ENCODE results near the gene POU2AF3.
"Not testable (repeated sequence)": the region's sequence is repeated elsewhere in the genome, so short reads cannot be mapped to it uniquely, and the experiment has no call there.

The POU2AF3 gene, protein sequence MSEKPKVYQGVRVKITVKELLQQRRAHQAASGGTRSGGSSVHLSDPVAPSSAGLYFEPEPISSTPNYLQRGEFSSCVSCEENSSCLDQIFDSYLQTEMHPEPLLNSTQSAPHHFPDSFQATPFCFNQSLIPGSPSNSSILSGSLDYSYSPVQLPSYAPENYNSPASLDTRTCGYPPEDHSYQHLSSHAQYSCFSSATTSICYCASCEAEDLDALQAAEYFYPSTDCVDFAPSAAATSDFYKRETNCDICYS

GRCh38 chr11:111298413-111299100 is at the start of gene POU2AF3:
POU2AF3 (plus strand) TSS chr11:111298546; CDS start chr11:111298582, 36 bp downstream.
- DNase-seq = no peak

DNA sequence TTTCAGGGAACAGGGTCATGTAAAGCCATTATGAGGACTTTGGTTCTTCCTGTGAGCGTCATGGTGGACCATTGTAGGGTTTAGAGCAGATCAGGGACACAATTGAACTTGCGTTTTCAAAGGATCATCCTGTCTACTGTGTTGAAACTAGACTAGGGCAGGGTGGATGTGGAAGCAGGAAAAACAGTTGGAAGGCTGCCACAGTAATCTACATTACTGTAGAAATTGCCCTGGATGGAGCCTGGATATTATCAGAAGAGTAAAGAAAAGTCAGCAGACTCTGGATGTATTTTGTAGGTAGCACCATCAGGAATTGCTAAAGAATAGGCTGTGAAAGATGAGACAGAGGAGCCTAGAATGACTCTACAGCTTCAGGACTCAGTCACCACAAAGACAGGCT is 47.4 kb upstream of the POU2AF3 start:
- DNase-seq = no peak

DNA sequence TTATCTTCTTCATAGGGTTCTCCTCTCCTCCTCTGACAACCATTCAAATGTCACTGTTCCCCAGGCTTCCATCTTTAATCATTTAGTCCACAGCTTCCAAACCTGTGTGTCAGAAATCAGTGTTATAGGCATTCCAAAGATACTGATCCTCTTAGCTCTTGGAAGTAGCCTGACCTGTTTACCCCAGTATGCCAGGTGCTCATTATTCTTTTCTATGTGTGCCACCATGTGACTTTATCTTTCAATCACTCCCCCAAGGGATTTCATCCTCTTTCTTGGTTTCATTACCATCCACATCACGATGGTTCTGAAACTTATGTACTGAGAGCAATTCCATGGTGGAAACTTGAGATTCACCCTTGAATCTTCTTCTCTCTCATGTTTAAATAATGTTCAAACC is 45.2 kb upstream of the POU2AF3 start:
- no peak for DNase-seq

DNA sequence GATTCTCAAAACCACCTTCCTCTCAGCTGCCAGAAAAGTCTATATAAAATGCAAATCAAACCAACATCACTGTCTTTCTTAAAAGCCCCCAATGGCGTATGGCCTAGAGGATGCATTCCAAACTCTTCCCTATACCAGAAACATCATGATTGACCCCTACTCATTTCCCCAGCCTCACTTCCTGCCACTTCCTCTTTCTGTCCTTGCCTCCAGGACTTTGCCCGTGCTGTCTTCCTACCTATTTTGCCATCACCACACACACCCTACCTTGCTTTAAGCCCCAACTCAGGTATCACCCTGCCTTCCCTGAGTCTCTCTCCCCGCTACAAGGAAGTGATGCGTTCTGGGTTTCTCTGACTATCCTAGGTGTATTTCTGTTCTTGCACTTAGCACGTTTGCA is 44.7 kb upstream of the POU2AF3 start:
- no peak for DNase-seq

GRCh38 chr11:111258046-111258445 is 40.3 kb upstream of the POU2AF3 start:
- no peak for DNase-seq

- no peak for DNase-seq
These were observed 38.5 kb upstream of the POU2AF3 start for GRCh38 chr11:111259896-111260295.

DNA sequence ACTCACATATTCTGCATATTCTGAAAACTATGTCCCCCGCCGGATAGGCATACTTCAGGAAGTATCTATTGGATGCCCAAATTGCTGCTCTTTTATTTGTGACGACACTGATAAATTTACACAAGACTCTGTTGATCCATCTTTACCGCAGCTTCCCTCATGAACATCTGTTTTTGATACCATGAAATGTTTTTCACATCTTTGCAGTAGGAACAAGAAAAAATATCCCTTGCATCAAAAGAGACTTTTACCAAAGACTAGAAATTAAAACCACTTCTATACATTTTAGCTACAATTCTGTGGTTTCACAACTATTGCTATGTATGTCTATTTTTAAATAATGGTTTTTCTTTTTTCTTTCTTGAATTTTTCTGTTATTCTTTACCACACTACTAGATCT is 37.5 kb upstream of the POU2AF3 start:
- DNase-seq = no peak

- DNase-seq = no peak
These were observed 33.7 kb upstream of the POU2AF3 start for GRCh38 chr11:111264646-111265045.

DNA sequence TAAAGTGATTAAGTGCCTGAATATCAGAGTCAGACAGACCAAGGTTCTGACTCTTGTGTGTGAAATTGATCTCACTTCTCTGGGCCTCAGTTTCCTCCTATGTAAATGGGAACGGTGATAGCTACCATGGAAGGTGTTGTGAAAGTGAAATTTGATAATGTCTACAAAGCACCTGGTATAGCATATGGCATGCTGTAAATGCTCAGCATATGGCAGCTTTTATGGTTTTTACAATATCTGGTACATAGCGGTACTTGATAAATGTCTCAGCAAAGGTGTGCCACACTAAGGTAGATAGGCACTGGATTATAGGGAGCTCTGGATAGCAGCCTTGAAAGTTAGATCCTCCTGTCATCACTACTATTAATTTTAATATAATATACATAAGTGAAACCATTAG is 32.9 kb upstream of the POU2AF3 start:
- DNase-seq = no peak

DNA sequence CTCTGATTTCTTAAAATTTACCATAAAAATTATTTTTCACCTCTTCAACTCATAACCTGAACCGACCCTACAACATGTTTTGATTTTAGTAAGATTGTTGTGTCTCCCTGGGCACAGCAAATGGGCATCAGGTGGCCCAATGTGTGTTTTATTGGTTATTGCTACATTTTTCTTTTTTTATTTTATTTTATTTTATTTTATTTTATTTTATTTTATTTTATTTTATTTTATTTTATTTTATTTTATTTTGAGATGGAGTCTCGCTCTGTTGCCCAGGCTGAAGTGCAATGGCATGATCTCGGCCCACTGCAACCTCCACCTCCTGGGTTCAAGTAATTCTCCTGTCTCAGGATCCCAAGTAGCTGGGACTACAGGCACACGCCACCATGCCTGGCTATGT is 30.0 kb upstream of the POU2AF3 start:
- DNase-seq = not testable (repeated sequence)

DNA sequence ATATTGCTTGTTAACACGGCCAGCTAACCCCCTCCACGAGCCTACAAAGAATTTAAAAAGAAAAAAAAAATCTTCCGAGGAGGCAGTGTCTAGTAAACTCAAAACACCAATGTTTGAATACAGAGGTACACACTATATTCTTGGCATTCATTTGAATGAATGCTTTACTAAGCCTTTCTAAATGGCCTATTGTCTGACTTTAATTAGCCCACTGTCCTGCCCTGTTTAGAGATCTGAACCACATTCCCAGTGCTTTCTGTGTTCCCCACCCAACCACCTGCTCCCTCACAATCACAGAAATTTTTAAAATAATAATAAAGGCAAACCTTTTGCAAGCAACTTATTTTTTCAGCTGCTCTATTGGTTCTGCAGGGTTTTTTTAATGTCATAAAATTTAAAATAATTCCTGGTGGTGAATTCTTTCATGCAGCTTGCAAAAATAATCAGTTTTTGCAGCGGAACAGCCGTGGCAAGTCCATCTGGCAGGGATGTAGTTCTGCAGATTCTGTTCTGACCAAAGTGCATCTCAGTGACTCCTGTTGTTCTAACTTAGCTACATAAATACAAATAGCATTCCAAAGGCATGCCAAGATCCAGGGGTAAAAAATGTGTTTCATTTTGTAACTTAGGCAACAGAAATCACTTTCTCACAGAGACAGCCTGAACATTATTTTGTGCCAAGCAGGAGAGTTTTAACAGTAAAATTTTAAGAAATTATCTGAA is 29.0 kb upstream of the POU2AF3 start:
- no peak for DNase-seq

DNA sequence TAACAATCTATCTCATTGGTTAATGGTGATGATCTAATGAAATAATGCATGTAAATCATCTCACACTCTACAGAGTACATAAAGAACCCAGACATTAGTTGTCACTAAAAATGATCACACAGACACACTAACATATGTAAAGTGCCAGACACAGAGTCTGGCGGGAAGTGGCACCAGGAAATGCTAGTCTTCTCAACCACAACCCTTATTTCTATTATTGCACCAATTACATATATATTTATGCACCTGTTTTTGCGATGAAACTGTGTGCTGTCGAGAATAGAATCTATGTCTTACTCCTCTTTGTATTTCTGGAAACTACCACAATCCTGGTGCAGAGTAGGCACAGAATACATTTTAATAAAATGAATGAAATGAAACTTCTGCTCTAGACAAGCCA is 25.9 kb upstream of the POU2AF3 start:
- no peak for DNase-seq

DNA sequence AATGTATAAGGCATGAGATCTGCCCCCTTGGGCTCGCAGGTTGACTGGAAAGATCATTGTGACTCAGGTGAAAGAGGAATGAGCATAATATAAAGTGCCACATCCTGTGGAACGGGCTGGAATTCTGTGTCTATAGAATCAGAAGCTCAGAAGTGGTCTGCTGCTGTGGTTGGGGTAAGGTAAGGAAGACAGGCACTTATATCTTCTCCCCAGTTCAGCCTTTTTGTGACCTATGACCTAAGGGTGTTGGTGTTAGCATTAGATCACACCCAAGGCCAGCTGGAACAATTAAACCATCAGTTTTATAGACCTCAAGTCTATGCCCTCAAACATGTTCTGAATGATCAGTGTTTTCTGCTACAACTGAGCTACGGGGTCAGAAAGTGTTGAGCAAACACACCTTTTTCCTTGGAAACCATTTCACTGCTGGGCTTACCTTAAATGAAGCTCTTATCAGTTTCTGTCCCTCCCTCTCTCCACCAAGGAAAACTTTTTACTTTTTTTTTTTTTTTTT is 15.7 kb upstream of the POU2AF3 start:
- DNase-seq = no peak

GRCh38 chr11:111283945-111284481 is 14.3 kb upstream of the POU2AF3 start:
- DNase-seq = no peak

- DNase-seq = no peak
These were observed 12.9 kb upstream of the POU2AF3 start for GRCh38 chr11:111285189-111286091.

- no peak for DNase-seq
These were observed 6.6 kb upstream of the POU2AF3 start for GRCh38 chr11:111291764-111292163.

DNA sequence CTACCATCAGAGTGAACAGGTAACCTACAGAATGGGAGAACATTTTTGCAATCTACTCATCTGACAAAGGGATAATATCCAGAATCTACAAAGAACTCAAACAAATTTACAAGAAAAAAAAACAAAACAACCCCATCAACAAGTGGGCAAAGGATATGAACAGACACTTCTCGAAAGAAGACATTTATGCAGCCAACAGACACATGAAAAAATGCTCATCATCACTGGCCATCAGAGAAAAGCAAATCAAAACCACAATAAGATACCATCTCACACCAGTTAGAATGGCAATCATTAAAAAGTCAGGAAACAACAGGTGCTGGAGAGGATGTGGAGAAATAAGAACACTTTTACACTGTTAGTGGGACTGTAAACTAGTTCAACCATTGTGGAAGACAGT is 5.9 kb upstream of the POU2AF3 start:
- not testable (repeated sequence) for DNase-seq

DNA sequence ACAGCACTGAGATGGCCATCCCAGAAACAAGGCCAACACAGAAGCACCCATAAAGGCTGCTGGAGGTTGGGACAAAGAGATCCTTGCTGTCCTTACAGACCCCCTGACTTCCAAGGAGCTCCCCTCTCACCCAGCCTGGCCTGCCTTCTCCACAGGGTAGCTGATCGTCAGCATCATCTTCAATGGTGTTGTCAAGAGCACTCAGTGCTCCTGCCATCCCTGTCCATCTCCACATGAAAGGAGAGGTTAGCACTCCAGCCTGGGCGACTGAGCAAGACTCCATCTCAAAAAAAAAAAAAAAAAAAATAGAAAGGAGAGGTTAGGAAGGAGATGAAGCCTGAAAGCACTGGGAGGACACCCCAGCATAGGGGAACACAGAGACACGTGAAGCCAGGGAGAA is 2.1 kb upstream of the POU2AF3 start:
- no peak for DNase-seq

GRCh38 chr11:111297696-111298095 is 650 bp upstream of the POU2AF3 start:
- DNase-seq = no peak

DNA sequence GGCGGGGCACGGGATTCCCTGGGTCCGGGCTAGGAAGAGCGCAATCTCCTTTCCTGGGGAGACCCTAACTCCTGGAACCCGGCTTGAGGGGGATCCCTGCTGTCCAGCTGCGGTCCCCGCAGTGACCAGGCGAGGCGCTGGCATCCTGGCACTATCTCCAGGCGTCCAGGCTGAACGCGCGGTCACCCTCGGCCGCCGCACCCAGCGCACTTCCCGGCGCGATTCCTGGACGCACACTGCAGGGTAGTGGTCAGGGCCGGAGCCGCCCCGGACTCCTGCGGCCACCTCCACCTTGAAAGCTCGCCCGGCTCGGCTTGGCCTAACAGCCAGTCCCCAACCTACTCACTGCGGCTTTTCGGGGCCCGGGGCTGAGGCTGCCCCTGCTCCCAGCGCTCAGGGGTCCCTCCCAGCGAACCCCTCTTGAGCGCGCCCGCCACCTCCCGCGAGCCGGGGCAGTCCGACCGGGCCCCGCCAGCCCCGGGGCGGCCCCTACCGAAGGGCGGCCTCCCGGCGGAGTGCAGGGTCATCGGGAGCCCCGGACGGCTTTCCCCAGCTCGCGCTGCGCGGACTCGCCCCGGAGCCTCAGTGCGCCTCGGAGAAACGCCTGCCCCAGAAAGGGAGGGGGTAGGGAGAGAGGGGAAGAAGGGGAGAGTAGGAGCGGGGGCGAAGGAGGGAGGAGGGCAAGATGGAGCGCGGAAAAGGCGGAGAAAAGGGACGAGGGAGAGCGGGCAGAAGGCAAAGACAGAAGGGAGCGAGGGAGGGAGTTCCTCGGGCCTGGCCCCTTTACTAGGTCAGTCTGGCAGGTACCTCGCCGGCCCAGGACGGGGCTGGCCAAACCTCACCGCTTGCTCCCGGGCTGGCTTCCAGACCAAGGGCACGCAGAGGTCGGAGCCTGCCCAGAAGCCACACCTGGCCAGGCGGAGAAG is 1.0 kb downstream of the POU2AF3 start:
- peak; percentile 29 for DNase-seq

- DNase-seq = no peak
These were observed 2.2 kb downstream of the POU2AF3 start for GRCh38 chr11:111300569-111300968.

Measured in NCI-H2029 (cell line).